Middle frontal gyrus (tissue), 1 donor: ENCODE results near the gene ADAM22.

Experiments used
- DNase-seq: peaks from one replicate; pipeline ENCODE4 v3.0.0-alpha.2; 2015; ENCODE audit warnings: low spot score; ENCODE audit errors: extremely low spot score

The ADAM22 gene

GRCh38 chr7:88034083-88034695 is 100.1 kb downstream of the ADAM22 start:
- no peak for DNase-seq

GRCh38 chr7:88037050-88037449 is 103.0 kb downstream of the ADAM22 start:
- no peak for DNase-seq

GRCh38 chr7:88040694-88041093 is 106.6 kb downstream of the ADAM22 start:
- no peak for DNase-seq

GRCh38 chr7:88041583-88041982 is 107.5 kb downstream of the ADAM22 start:
- no peak for DNase-seq

GRCh38 chr7:88042157-88042556 is 108.1 kb downstream of the ADAM22 start:
- no peak for DNase-seq

GRCh38 chr7:88042803-88043202 is 108.8 kb downstream of the ADAM22 start:
- no peak for DNase-seq

GRCh38 chr7:88044069-88044468 is 110.0 kb downstream of the ADAM22 start:
- no peak for DNase-seq

GRCh38 chr7:88046839-88047573 is 113.0 kb downstream of the ADAM22 start:
- no peak for DNase-seq

GRCh38 chr7:88057655-88058054 is 123.6 kb downstream of the ADAM22 start:
- DNase-seq: no peak

GRCh38 chr7:88062238-88062637 is 128.2 kb downstream of the ADAM22 start:
- DNase-seq: no peak

- DNase-seq: no peak
Measured at GRCh38 chr7:88069093-88069492, 135.0 kb downstream of the ADAM22 start.

GRCh38 chr7:88071994-88072714 is 138.1 kb downstream of the ADAM22 start:
- DNase-seq: no peak

GRCh38 chr7:88072715-88073055 is 138.6 kb downstream of the ADAM22 start:
- no peak for DNase-seq

GRCh38 chr7:88073626-88074025 is 139.6 kb downstream of the ADAM22 start:
- no peak for DNase-seq

GRCh38 chr7:88075216-88075615 is 141.2 kb downstream of the ADAM22 start:
- no peak for DNase-seq

- no peak for DNase-seq
Measured at GRCh38 chr7:88083883-88084282, 149.8 kb downstream of the ADAM22 start.

- DNase-seq: no peak
Measured at GRCh38 chr7:88089561-88089960, 155.5 kb downstream of the ADAM22 start.

GRCh38 chr7:88090240-88090639 is 156.2 kb downstream of the ADAM22 start:
- no peak for DNase-seq

GRCh38 chr7:88090671-88091070 is 156.6 kb downstream of the ADAM22 start:
- no peak for DNase-seq

GRCh38 chr7:88091988-88092675 is 158.1 kb downstream of the ADAM22 start:
- no peak for DNase-seq

GRCh38 chr7:88092676-88092999 is 158.6 kb downstream of the ADAM22 start:
- no peak for DNase-seq

GRCh38 chr7:88101769-88102168 is 167.7 kb downstream of the ADAM22 start:
- no peak for DNase-seq
